HG02588 (cell line): ENCODE data around the gene KLK15.

Experiments
- ATAC-seq: cut with Tn5 transposase; IDR thresholded peaks from one replicate; pipeline ENCODE4 v1.9.1; 2021; ENCODE audit warnings: mild to moderate bottlenecking, moderate library complexity; ENCODE audit not compliant: unreplicated experiment

KLK15 gene, protein sequence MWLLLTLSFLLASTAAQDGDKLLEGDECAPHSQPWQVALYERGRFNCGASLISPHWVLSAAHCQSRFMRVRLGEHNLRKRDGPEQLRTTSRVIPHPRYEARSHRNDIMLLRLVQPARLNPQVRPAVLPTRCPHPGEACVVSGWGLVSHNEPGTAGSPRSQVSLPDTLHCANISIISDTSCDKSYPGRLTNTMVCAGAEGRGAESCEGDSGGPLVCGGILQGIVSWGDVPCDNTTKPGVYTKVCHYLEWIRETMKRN

DNA sequence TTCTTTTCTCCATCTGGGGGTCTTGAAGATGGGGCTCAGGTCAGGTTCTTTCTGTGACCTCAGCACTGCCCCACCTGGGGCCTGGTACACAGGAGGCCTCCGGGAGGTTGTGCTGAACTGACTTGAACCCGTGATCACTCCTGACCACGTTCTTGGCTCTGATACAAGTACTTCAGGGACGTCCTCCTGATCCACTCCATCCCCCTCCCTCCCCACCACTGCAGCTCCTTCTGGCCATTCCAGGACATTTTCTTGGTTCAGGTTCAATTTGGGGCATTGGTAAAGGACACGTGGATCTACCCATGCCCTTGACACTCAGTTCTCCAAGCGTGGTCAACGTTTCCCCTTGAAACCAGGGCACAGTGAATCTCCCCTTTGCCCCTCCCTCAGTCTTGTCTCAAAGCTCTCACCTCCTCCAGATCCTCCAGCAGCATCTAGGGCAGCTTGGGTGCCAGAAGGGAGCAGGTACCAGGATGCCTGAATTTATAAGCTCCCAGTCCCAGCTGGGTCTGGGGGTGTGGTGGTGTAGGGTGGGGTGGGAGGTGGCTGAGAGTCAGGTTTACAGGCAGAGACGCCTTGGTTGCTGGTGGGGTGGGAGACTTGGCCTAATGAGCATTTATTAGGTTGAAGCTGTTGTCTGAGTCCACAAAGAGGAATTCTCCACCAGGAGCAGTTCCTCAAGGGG lies at the start of gene KLK15:
KLK15 (minus strand) TSS at position 458 of the 685 bp plus-strand sequence. CDS start 2,082 bp downstream, outside the sequence.
- ATAC-seq: no peak

DNA sequence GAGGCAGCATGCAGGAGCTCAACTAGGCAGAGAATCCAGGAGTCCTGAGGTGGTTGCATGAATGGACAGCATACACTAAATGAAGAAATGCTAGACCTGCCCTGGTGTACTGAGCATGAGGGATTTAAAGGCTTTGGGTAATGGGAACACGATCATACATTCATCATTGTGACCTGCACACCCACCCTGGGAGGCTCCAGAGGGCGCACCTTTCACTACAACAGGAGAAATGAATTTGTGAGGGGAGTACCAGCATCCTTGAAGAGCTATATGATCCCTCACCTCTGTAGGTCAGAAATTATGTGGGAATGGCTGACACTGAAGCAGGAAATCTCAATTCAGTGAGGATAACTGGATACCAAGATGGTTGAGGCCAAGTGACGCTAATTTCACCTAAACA lies 48.8 kb upstream of the KLK15 start:
- ATAC-seq: no peak

DNA sequence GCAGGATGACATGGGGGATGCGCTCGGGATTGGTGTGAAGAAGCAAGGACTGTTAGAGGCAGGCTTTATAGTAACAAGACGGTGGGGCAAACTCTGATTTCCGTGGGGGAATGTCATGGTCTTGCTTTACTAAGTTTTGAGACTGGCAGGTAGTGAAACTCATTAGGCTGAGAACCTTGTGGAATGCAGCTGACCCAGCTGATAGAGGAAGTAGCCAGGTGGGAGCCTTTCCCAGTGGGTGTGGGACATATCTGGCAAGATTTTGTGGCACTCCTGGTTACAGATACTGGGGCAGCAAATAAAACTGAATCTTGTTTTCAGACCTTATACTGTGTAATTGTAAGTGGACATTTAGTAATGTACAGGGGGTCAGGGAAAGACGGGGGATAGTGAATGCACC lies 46.9 kb upstream of the KLK15 start:
- no peak for ATAC-seq

DNA sequence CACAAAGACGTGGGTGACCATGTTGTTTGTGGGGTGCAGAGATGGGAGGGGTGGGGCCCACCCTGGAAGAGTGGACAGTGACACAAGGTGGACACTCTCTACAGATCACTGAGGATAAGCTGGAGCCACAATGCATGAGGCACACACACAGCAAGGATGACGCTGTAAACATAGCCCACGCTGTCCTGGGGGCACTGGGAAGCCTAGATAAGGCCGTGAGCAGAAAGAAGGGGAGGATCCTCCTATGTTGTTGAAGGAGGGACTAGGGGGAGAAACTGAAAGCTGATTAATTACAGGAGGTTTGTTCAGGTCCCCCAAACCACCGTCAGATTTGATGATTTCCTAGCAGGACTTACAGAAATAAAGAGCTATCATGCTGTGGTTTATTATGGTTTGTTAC lies 45.5 kb upstream of the KLK15 start:
- no peak for ATAC-seq

DNA sequence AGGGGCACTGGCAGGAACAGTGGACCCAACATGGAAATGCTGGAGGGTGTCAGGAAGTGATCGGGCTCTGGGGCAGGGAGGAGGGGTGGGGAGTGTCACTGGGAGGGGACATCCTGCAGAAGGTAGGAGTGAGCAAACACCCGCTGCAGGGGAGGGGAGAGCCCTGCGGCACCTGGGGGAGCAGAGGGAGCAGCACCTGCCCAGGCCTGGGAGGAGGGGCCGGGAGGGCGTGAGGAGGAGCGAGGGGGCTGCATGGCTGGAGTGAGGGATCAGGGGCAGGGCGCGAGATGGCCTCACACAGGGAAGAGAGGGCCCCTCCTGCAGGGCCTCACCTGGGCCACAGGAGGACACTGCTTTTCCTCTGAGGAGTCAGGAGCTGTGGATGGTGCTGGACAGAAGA lies 44.0 kb upstream of the KLK15 start:
- ATAC-seq: no peak

DNA sequence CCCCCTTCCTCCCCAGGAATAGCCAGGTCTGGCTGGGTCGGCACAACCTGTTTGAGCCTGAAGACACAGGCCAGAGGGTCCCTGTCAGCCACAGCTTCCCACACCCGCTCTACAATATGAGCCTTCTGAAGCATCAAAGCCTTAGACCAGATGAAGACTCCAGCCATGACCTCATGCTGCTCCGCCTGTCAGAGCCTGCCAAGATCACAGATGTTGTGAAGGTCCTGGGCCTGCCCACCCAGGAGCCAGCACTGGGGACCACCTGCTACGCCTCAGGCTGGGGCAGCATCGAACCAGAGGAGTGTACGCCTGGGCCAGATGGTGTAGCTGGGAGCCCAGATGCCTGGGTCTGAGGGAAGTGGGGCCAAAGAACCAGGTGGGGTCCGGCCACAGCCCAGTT lies 43.1 kb upstream of the KLK15 start:
- ATAC-seq: no peak

DNA sequence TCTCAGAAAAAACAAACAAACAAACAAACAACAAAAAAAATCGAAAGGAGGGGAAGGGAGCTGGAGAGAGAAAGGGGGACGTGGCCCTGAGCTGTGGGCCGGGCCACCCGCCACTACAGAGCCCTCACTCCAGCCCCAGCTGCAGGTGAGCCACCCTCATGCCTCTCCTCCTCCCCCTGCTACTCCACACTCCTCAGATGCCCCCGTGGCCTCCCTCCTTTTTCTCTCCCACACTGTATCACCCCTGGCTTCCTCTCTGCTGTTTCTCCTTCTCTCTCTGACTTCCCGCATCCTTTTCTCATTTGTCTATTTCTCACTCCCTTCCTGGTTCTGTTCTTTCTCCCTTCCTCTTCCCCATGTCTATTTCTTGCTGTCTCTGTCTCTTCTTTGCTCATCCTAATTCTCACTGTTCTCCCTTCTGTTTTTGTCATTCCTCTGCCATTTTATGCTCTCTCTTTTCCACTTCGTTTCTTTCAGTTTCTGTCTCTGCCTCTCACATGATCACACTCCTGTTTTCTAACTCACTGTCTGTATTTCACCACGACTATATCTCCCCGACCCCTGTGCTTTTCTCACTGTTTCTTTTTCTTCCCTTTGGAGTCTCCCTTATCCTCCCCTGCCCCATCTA lies 42.5 kb upstream of the KLK15 start:
- no peak for ATAC-seq

DNA sequence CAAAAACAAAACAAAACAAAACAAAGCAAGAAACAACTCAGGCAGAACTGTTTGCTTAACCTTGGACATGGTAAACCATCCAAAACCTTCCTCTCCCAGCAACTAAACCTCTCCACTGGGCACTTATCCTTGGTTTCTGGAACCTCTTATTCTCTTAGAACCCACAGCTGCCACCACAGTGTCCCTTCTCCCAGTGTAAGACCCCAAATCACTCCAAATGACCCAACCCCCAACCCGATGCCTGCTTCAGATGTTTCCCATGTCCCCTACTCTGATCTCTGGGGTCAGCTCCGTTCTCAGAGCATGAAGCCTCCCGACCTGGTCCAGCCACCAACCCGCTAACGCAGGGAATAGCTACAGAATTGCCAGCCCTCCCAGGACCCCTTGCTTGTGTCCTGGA lies 40.8 kb upstream of the KLK15 start:
- no peak for ATAC-seq

DNA sequence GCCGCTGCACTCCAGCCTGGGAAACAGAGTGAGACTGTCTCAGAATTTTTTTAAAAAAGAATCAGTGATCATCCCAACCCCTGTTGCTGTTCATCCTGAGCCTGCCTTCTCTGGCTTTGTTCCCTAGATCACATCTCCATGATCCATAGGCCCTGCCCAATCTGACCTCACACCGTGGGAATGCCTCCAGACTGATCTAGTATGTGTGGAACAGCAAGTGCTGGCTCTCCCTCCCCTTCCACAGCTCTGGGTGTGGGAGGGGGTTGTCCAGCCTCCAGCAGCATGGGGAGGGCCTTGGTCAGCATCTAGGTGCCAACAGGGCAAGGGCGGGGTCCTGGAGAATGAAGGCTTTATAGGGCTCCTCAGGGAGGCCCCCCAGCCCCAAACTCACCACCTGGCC lies 39.7 kb upstream of the KLK15 start, which contains the start of gene KLK2:
KLK2 (plus strand) TSS at position 384 of the 400 bp plus-strand sequence. CDS start 35 bp downstream, outside the sequence.
- no peak for ATAC-seq

DNA sequence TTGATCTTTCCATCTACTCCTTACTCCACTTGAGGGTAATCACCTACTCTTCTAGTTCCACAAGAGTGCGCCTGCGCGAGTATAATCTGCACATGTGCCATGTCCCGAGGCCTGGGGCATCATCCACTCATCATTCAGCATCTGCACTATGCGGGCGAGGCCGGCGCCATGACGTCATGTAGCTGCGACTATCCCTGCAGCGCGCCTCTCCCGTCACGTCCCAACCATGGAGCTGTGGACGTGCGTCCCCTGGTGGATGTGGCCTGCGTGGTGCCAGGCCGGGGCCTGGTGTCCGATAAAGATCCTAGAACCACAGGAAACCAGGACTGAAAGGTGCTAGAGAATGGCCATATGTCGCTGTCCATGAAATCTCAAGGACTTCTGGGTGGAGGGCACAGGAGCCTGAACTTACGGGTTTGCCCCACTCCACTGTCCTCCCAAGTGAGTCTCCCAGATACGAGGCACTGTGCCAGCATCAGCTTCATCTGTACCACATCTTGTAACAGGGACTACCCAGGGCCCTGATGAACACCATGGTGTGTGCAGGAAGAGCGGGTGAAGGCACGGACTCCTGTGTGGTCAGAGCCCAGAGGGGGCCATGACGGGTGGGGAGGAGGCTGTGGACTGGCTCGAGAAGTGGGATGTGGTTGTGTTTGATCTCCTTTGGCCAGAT lies 37.2 kb upstream of the KLK15 start:
- ATAC-seq: no peak

DNA sequence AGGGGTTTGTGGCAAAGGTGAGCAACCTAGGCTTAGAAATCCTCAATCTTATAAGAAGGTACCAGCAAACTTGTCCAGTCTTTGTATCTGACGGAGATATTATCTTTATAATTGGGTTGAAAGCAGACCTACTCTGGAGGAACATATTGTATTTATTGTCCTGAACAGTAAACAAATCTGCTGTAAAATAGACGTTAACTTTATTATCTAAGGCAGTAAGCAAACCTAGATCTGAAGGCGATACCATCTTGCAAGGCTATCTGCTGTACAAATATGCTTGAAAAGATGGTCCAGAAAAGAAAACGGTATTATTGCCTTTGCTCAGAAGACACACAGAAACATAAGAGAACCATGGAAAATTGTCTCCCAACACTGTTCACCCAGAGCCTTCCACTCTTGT lies 36.1 kb upstream of the KLK15 start:
- no peak for ATAC-seq

DNA sequence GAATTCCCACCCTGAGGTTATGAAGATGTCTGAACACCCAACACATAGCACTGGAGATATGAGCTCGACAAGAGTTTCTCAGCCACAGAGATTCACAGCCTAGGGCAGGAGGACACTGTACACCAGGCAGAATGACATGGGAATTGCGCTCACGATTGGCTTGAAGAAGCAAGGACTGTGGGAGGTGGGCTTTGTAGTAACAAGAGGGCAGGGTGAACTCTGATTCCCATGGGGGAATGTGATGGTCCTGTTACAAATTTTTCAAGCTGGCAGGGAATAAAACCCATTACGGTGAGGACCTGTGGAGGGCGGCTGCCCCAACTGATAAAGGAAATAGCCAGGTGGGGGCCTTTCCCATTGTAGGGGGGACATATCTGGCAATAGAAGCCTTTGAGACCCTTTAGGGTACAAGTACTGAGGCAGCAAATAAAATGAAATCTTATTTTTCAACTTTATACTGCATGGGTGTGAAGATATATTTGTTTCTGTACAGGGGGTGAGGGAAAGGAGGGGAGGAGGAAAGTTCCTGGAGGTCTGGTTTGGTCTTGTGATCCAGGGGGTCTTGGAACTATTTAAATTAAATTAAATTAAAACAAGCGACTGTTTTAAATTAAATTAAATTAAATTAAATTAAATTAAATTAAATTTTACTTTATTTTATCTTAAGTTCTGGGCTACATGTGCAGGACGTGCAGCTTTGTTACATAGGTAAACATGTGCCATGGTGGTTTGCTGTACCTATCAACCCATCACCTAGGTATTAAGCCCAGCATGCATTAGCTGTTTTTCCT lies 28.3 kb upstream of the KLK15 start:
- no peak for ATAC-seq

DNA sequence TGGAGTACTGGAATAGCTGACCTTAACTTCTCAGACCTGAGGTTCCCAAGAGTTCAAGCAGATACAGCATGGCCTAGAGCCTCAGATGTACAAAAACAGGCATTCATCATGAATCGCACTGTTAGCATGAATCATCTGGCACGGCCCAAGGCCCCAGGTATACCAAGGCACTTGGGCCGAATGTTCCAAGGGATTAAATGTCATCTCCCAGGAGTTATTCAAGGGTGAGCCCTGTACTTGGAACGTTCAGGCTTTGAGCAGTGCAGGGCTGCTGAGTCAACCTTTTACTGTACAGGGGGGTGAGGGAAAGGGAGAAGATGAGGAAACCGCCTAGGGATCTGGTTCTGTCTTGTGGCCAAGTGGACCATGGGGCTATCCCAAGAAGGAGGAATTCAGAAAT lies 27.6 kb upstream of the KLK15 start:
- ATAC-seq: no peak

DNA sequence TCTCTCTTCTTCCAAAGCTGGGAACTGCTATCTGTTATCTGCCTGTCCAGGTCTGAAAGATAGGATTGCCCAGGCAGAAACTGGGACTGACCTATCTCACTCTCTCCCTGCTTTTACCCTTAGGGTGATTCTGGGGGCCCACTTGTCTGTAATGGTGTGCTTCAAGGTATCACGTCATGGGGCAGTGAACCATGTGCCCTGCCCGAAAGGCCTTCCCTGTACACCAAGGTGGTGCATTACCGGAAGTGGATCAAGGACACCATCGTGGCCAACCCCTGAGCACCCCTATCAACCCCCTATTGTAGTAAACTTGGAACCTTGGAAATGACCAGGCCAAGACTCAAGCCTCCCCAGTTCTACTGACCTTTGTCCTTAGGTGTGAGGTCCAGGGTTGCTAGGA lies 26.5 kb upstream of the KLK15 start:
- no peak for ATAC-seq

DNA sequence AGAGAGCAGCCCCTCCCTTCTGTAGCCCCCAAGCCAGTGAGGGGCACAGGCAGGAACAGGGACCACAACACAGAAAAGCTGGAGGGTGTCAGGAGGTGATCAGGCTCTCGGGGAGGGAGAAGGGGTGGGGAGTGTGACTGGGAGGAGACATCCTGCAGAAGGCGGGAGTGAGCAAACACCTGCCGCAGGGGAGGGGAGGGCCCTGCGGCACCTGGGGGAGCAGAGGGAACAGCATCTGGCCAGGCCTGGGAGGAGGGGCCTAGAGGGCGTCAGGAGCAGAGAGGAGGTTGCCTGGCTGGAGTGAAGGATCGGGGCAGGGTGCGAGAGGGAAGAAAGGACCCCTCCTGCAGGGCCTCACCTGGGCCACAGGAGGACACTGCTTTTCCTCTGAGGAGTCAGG lies 25.5 kb upstream of the KLK15 start:
- no peak for ATAC-seq

DNA sequence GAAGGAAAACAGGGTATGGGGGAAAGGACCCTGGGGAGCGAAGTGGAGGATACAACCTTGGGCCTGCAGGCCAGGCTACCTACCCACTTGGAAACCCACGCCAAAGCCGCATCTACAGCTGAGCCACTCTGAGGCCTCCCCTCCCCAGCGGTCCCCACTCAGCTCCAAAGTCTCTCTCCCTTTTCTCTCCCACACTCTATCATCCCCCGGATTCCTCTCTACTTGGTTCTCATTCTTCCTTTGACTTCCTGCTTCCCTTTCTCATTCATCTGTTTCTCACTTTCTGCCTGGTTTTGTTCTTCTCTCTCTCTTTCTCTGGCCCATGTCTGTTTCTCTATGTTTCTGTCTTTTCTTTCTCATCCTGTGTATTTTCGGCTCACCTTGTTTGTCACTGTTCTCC lies 24.0 kb upstream of the KLK15 start:
- ATAC-seq: no peak

DNA sequence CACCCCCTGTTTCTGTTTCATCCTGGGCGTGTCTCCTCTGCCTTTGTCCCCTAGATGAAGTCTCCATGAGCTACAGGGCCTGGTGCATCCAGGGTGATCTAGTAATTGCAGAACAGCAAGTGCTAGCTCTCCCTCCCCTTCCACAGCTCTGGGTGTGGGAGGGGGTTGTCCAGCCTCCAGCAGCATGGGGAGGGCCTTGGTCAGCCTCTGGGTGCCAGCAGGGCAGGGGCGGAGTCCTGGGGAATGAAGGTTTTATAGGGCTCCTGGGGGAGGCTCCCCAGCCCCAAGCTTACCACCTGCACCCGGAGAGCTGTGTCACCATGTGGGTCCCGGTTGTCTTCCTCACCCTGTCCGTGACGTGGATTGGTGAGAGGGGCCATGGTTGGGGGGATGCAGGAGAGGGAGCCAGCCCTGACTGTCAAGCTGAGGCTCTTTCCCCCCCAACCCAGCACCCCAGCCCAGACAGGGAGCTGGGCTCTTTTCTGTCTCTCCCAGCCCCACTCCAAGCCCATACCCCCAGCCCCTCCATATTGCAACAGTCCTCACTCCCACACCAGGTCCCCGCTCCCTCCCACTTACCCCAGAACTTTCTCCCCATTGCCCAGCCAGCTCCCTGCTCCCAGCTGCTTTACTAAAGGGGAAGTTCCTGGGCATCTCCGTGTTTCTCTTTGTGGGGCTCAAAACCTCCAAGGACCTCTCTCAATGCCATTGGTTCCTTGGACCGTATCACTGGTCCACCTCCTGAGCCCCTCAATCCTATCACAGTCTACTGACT lies 21.4 kb upstream of the KLK15 start, which contains the start of gene KLK3:
KLK3 (plus strand) TSS at position 280 of the 775 bp plus-strand sequence; CDS start at position 321, 41 bp downstream.
- no peak for ATAC-seq

DNA sequence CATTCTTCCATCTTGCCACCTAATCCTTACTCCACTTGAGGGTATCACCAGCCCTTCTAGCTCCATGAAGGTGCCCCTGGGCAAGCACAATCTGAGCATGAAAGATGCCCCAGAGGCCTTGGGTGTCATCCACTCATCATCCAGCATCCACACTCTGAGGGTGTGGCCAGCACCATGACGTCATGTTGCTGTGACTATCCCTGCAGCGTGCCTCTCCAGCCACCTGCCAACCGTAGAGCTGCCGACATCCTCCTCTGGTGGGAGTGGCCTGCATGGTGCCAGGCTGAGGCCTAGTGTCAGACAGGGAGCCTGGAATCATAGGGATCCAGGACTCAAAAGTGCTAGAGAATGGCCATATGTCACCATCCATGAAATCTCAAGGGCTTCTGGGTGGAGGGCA lies 18.2 kb upstream of the KLK15 start:
- no peak for ATAC-seq

DNA sequence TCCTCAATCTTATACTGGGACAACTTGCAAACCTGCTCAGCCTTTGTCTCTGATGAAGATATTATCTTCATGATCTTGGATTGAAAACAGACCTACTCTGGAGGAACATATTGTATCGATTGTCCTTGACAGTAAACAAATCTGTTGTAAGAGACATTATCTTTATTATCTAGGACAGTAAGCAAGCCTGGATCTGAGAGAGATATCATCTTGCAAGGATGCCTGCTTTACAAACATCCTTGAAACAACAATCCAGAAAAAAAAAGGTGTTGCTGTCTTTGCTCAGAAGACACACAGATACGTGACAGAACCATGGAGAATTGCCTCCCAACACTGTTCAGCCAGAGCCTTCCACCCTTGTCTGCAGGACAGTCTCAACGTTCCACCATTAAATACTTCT lies 17.4 kb upstream of the KLK15 start:
- no peak for ATAC-seq
